HL-60/S4 (cell line): Measurements from ENCODE around the gene GTF3C5.

Experiments
- in situ Hi-C: fragments of 300-500 bp; cut with MboI; formaldehyde crosslinking; loops from 2 replicates; pipeline ENCODE4 v1.14.3; 2022; ENCODE audit warnings: low sequenced_read_pairs

The GTF3C5 gene

DNA sequence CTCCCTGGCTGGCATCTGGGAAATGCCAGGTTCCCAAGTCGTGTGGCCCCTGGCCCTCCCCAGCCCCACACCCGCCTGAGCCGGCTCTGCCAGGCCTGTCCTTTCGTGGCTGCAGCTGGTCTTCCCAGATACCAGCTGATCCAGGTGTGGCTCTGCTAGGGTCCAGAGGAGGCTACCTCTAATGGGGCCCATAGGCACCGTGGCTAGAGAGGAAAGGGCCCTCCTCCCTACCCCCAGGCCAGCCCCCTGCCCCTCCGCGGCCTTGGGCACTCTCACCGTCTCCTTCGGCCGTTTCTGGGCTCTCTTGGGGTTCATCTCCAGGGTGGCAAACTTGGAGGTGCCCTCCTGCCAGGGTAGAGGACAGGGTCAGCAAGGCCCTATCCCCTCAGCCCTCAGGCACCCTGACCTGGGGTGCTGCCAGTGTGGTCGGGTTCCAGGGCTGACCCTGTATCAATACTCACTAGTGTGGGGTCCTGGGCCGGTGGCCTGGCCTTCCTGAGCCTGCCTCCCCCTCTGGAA is 73.2 kb downstream of the GTF3C5 start:
- in situ Hi-C loops = loop anchor here (5.0 kb wide), 1 partner anchor 43 kb away; no protein-coding TSS in a partner anchor

DNA sequence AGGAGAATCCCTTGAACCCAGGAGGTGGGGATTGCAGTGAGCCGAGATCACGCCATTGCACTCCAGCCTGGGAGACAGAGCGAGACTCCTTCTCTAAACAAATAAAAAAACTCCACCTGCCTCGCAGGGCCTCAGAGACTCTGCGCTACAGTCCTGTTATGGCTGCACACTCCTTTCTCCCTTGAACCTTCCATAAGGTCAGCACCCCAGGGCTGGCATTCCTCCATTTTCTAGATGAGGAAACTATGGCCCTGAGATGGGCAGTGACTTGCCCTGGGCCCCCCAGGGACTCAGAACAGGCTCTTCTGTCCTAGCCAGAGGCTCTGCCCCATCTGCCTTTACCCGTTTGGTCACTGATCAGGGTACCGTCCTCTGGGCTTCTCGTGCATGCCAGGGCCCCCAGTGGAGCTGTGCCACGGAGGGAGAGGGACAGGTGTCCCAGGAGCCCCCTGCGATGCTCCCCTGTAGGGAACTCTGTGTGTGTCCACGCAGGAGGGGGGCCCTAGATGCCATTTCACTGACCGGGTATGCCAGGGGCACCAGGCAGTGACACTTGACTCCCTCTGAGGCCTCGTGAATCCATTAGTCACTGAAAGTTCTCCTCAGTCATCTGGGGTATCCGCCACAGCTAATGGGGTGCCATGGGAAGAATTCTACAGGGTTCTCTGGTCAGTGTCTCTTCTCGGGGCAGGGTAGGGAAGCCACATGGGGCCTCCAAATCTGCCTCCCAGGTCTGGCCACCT is 74.1 kb downstream of the GTF3C5 start:
- in situ Hi-C loops = loop anchor here (5.0 kb wide), 1 partner anchor 42 kb away; no protein-coding TSS in a partner anchor

GRCh38 chr9:133105461-133105770 is 74.6 kb downstream of the GTF3C5 start:
- in situ Hi-C loops = no loop called here

GRCh38 chr9:133106511-133107244 is 75.9 kb downstream of the GTF3C5 start:
- in situ Hi-C loops = no loop called here

DNA sequence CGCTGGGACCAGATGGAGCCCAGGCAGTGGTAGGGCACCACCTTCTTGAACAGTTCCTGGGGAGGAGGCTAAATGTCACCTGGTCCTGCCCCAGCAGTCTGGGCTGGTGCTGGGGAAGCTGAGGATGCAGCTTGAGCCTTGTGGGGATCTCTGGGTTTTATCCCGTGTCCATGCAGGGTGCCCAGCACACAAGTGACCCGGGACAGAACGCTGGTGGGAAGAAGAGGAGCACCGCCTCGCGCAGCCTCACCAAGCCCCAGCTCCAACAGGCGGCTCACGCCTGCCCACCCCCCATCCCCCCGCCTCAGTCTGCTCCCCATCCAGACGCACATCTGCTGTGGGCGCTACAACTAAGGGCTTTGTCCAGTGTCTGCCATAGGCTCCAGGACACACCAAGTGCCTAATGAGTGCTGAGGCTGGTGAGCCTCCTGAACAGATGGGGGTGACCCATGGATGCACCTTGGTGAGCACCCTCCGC is 76.5 kb downstream of the GTF3C5 start:
- in situ Hi-C loops = no loop called here
